GM18867 (cell line): Measurements from ENCODE around the gene SORCS3.
A peak's percentile ranks its signal among the peaks of the same experiment; 100 is the strongest.

Experiments used
- ATAC-seq: cut with Tn5 transposase; IDR thresholded peaks from one replicate; pipeline ENCODE4 v1.9.1; 2021; ENCODE audit warnings: mild to moderate bottlenecking, moderate library complexity; ENCODE audit not compliant: unreplicated experiment

SORCS3 gene

DNA sequence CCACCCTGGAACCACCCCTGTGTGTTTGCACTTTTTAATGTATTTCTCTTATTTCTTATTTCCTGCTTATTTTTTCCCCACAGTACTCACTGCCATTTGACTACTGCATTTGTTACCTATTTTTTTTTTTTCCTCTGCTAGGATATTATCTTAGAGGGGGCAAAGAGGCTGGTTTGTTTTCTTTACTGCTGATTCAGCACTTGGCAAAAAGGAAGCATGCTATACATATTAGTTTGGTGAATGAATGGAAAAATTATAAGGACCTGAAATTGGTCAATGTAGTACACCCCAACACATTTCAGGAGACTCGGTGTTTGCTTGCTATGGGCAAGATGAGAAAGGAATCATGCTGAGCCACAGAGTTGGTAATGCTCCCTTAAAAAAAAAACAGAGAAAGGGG, 193.5 kb downstream of the SORCS3 start:
- no peak for ATAC-seq

- ATAC-seq: peak; percentile 43
Measured at GRCh38 chr10:104835422-104835821, 194.3 kb downstream of the SORCS3 start.

DNA sequence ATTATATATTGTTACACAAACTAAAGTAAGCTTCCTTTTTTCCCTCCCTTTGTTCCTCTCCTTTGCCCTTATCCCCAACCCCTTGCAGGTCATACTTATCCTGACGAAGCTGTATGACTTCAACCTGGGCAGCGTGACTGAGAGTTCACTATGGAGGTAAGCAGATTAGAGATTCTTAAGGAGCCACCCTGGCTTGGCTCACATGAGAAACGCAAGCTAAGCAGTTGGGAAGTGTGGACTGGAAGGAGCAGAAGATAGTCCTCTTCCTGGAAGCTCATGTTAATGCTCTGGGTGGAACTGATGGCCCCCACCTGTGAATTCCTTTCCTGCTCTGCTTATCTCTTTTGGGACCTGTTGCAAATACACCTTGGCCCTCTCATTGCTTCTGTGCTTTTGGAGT, 201.6 kb downstream of the SORCS3 start:
- no peak for ATAC-seq

- peak; percentile 69 for ATAC-seq
Measured at GRCh38 chr10:104844073-104844472, 203.0 kb downstream of the SORCS3 start.

- no peak for ATAC-seq
Measured at GRCh38 chr10:104850023-104850422, 208.9 kb downstream of the SORCS3 start.

GRCh38 chr10:104867966-104868598, 227.0 kb downstream of the SORCS3 start:
- no peak for ATAC-seq

- ATAC-seq: no peak
Measured at GRCh38 chr10:104872691-104873090, 231.6 kb downstream of the SORCS3 start.

DNA sequence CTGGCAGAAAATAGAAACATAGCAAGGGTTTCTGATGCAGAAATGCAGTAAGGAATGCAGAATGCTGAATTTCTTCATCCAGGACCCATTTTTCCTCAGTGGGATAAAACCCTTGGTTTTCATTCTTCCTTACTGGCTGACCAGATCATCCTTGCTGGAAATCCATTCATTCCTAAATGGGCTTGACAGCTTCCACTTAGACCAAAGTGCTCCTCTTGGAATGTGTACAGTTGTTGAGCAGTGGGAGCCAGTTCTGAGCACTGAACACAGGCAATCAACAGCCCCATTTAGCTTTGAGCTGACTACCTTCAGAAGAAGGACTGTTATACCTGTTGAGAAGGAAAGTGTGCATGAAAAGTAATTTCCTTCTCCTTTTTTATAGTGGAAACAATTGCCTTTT, 232.1 kb downstream of the SORCS3 start:
- ATAC-seq: no peak

DNA sequence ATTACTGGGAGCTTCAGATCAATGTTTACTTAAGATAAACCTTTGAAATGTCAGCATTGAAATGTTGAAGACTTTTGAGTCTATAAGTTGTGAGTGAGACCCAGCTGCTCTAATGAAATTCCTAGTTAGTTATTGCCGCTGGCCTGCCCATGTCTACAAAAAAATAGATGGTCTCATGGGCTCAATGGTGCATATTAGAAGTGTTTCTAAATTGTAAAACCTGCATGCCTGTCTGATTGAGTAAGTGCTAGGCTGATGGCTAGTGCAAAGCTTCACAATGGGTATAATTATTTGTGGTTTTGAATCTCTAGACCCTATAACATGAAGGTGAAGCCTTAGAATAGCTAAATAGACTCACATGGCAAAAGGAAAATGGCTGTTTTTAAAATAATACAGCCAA, 234.5 kb downstream of the SORCS3 start:
- no peak for ATAC-seq

- ATAC-seq: no peak
Measured at GRCh38 chr10:104880624-104881398, 239.7 kb downstream of the SORCS3 start.

DNA sequence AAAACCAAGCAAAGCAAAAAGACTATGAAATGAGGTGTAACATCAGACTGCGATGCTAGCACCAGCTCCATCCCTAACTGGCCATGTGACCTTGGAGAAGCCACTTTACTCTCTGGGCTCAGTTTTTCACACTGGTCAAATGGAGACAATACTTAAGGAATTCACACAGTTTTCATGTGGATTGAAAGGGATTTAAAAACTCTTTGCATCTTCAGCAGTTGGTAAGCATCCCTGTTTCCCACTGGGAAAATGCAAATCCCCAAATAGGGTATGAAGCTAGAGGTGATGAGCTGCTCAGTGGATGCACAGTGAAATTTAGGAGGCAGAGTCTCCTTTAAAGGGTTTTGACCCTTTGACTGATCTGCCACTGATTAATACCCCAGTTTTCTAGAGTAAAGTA, 240.7 kb downstream of the SORCS3 start:
- ATAC-seq: no peak

DNA sequence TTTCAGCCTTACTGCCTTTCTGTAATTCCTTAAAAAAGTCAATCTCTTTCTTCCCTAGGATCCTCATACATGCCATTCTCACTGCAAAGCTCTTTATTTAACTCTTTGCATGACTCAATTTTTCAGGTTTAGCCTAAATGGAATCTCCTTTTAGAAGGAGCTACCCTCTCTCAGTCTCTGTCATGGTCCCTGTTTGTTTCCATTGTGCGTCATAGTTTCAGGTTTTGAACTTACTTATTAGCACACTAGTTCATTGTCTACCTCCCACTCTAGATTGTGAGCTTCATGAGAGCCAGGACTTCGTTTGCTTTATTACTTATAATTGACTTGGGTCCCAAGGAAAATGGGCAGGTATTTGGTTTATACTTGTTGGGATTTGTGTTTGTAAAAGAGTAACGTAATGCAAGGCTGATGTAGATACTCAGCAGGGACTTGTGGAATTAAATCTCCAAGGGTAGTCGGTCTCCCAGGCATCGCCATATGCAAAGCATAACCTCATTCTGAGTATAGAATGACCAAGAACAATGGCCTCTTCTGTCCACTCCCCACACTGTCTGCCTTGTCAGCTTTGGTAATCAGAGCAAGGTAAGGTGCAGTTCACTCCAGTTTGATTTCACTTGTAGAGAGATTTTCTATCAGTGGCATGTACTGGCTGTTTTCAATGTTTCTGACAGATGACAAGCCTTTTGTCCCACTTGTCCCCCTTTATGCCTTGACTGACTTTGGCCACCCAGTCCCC, 252.0 kb downstream of the SORCS3 start:
- peak; percentile 60 for ATAC-seq

DNA sequence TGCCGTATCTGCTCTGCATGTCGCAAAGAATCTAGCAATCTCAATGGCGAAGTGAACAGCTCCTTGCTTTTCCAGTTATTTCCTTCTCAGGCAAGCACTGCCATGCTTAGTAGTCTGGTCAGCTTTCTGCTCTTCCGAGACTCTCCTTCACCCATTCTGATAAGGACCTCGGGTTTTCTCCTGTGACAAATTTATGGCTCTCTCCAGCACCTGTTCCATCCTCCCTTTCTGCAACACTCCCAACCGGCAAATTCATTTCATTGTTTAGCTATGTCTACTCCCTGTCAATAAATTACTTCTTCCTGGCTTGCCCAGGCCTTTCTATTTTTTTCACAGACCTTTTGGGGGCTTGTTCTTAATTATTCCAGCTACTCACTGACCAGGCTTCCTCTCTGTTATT, 252.6 kb downstream of the SORCS3 start:
- ATAC-seq: no peak

GRCh38 chr10:104894681-104895080, 253.6 kb downstream of the SORCS3 start:
- no peak for ATAC-seq

GRCh38 chr10:104895541-104895940, 254.5 kb downstream of the SORCS3 start:
- no peak for ATAC-seq

GRCh38 chr10:104895981-104896380, 254.9 kb downstream of the SORCS3 start:
- ATAC-seq: no peak

DNA sequence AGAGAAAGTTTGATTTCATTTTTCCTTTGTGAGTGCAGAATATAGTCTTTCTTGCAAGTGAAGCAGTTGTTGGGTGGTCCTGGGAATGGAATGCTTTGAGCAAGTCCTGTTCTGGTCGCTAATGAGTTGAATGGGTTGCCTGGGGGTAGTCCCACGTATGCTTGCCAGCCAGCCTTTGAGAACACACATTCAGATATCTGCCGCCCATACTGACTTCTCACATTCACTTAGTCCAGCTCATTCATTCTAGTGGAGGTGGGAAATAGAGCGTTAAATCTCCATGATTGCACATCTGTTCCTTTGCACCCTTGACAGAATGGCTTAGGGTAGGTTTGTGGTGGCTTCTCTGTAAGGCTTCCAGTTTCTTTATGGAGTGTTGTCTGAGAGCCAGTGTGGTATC, 256.6 kb downstream of the SORCS3 start:
- ATAC-seq: no peak

DNA sequence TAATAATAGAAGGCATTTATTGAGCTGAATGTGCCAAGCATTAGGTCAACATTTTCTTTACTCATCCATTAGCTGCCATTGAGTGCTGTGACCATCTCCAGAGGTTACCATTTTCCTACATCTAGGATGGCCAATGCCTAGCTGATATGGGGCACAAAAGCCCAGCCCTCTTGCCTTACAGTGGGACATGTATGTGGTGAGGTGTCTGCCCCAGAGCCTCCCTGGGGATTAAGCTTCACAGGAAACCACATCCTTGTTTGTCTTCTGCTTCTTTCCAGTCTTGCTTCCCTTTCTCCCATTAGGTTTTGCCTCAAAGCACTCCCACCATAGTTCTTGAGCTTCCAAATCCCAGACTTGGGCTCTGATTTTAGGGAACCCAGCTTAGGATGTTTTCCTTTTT, 258.7 kb downstream of the SORCS3 start:
- no peak for ATAC-seq

DNA sequence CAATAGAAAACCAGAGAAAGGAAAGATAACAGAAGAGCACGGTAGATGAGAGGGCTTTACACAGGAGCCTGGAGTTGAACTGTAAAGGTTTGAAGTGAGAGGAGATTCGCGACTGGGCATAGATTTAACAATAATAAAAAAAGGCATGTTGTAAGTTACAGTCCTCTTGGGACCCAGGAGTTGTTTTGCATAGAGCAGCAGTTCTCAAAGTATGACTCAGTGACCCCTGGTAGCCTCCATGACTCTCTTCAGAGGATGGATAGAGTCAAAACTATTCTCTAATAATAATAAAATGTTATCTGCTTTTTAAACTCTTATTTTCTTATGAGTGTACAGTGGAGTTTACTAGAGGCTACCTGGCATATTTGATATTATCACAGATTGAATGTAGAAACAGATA, 262.3 kb downstream of the SORCS3 start:
- ATAC-seq: no peak

DNA sequence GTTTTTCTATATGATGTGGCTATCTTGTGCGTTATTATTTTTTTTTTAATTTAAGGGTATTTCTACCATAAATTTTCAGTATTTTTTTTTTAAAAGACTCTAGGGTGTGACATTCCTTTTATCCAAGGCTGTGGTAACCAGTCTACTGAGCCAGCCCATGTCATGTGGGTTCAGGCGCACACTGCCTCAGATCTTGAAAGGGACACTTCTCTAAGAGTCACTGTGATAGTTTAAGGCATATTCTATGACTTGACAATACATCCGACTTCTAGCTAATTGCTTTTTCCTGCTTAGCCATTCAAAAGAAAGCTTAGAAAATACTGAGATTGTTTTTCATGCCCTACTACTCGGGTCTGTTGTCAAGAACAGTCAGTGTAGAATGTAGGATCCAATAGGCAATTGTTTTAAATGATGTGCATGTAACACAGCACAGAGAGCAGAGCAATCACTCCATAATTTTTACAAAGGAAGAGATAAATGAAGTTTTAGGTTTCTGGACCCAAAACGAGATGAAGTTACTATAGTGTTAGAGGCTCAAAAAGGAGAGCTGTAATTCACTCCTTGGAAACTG, 263.7 kb downstream of the SORCS3 start:
- no peak for ATAC-seq

DNA sequence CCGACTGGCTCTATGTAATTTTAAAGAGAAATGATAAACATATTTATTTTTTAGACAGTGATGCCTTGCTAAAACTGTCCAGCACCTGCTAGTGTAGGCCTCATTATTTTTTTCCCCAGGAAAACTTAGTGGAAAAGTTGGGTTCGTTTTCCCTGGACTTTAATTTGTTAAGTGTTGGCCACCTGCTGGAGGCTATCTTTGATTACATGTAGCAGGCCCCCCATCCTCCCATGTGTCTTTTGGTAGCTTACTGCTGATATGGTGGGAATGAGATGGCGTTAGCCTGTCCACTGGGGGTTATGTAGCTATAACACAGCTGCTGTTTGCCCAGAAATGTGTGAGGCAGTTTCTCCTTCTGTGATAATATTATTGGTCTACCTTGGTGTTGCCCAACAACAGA, 265.0 kb downstream of the SORCS3 start:
- ATAC-seq: no peak

GRCh38 chr10:104907521-104907920, 266.4 kb downstream of the SORCS3 start:
- no peak for ATAC-seq
